ENCODE results near the gene FHOD3.
"Not testable (repeated sequence)": the region's sequence is repeated elsewhere in the genome, so short reads cannot be mapped to it uniquely, and the experiment has no call there.

The FHOD3 gene

DNA sequence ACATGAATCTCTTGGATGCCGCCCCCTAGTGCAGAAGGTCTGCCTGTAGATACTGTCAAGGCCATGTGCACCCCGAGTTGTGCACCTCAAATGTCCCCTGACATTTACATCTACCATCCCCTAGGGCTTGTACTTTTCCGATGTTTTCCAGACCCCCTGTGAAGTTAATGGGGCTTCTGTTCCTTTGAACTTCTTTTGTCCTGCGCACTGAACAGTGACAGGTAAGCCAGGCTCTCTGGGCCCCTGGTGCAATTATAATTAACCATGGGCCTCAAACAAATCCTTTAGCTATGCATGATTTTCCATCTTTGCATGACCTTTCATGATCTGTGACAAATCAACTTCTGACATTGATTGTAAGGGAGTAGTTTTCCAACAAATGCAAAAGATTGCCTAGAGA is 158.4 kb downstream of the FHOD3 start:
- FAIRE-seq, result no peak

DNA sequence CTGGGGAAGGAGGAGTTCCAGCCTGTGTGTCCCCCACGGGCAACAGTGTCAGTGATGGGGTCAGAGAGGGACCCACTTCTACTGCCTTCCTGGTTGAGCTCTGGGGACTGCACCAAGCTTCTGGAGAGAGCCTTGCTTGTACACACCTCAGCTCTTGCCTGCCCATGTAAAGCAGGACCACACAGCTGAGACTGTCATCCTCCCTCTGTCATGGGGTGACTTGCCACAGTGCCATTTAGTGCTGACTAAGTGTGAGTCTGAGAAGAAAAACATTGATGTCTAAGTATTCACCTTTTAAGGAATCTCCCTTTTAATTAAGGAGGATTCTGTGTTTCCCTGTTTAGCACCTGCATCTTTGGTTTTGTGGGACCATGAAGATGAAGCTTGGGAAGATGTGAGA is 159.1 kb downstream of the FHOD3 start:
- FAIRE-seq, result no peak

DNA sequence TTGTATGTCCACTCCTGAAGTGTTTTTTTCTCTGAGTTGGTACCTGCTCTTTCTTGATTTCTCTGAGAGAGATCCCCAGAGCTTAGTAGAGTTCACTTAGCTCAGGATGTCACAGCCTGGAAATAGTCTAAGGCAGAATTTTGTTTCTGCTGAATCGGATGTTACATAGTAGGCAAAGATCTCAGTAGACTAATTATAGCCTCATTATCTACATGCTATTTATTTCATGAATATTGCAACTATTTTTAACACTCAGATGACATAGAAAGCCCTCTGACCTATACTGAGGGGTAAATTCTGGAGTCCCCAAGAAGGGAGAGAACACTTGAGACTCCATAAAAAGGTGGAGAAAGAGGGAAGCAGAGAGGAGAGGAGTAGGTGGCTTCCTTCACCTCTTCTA is 160.2 kb downstream of the FHOD3 start:
- FAIRE-seq, result no peak

DNA sequence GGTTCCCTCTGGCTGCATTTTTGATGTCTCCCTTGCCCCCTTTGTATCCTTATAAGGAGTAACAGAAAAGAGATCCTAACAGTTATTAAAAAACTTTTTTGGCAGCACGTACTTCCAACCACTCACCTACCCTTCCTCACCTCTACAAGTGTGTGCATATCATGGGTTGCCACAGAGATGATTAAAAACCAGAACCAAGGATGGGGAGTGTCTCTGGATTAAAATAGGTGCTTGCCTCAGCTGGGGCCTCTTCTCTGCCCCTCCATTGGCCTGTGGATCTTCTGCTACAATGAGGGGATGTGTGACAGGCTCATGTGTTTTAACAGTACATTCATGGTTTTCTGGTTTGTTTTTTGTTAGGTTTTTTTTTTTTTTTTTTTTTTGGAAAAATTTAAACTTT is 160.8 kb downstream of the FHOD3 start:
- FAIRE-seq, result no peak

DNA sequence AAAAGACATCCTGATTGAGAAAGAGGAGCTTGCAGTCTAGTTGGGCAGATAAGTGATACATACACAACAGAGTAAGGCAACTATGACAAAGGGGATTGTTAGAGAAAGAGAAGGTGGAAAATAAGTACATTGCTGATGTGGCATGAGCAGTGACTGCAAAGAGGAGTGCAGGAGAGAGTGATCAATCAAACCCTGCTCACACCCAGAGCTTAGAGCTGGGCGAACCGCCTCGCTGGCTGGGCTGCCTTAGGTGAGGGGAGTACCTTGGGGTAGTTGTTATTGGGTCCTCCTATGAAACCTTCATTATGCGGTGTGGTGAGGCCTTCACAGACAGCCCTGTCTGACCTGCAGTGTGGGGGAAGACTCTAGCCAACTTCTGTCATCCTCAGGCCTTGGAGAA is 161.7 kb downstream of the FHOD3 start:
- FAIRE-seq, result no peak

DNA sequence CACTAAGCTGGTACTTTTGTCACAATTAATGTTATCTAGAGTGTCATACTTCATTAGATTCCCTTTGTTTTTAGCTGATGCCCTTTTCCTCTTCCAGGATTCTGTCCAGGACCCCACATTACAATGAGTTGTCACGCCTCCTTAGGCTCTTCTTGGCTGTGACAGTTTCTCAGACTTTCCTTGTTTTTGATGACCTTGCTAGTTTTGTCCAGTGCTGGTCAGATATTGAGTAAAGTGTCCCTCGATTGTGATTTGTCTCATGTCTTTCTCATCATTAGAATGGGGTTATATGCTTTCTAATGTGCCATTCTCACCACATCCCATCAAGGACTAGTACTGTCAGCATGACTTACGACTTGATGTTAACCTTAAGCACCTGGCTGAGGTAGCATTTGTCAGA is 162.3 kb downstream of the FHOD3 start:
- FAIRE-seq, result no peak

DNA sequence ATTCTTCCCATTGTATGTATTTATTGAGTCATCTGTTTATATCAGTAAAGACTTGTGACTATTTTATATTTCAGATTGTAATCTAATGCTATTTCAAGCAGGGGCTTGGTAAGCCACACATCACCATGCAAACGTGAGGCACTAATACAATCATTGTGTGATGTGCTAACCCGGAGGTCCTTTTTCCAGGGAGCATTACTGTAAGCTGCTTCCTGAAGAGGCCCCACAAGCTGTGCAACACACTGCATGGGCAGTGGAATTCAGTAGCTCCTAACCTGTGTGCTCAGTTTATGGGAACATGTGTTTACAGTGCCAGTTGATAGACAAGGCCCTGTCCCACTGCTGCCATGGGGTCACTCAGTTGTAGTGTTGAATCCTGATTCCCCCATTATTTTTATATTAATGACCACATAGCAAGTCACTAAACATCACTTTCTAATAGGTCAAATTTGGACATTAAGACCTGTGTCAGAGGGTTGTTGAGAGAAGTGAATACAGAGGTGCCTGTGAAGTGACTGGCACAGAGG is 162.9 kb downstream of the FHOD3 start:
- no peak for FAIRE-seq

DNA sequence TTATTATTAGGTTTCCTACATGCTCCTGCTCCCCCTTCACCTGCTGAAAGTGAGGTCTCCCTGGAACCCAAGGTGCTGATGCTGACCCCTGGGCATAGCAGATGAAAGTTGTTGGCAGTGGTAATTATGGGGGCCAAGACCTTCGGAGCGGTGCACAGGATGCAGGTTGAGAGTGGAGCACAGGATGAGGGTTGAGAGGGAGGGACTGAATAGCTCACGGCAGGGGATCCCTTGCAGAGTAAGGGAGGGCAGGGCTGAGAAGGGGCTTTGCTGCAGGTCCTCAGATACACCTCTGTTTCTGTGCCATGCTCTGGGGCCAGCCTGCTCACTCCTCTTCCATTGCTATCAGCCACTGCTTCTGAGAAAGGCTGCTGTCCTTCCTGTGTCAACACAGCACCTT is 163.3 kb downstream of the FHOD3 start:
- FAIRE-seq, result no peak

DNA sequence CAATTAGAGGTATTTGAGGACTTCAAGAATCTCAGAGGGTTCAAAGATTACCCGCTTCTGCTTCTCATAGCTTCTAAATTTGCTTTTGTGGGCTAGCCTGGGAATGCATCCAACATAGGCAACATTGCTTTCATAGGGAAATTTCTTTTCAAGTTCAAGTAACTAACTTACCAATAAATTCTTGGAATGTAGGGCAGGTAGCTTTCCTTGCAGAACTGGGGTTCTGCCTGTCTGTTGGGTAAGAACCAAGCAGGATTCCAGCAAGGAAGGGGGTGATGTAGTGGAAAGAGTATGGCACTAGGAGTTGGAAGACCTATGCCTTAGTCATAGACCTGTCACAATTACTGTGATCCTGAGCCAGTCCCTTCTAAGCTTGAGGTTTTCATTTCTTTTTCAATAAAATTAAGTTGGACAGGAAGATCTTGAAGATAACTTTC is 164.1 kb downstream of the FHOD3 start:
- FAIRE-seq, result no peak

DNA sequence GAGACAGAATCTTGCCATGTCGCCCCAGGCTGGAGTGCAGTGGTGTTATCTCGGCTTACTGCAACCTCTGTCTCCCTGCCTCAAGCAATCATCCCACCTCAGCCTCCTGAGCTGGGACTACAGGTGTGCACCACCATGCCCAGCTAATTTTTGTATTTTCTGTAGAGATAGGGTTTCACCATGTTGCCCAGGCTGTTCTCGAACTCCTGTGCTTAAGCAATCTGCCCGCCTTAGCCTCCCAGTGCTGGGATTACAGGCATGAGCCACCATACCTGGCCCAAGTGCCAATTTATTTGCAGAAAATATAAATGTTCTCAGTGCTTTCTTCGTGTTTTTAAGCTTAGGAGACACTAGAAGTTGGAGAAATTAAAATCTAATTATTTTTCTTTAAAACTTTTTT is 166.0 kb downstream of the FHOD3 start:
- FAIRE-seq, result not testable (repeated sequence)

DNA sequence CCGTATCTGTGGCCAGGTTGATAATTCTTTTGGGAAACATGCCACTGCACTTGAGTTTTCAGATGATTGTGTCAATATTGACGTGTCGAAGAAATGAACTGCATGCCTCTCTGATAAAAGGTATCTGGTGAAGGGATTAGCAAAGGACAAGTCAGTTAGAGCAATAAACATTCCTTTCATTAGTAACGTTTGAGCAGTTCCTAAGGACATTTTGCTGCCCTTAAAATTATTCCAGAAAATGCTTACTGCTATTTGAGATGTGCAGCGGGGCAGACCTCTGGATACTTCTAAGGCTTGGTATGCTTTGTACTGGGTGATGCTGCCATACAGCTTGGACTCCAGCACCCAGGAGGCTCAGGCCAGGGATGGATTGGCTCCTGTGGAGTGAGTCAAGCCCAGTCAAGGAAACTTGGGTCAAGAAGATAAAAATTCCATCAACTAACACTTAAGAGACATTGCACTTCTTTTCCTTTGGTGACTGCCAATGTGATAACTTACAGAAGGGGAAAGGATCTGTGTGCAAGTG is 166.7 kb downstream of the FHOD3 start:
- no peak for FAIRE-seq

DNA sequence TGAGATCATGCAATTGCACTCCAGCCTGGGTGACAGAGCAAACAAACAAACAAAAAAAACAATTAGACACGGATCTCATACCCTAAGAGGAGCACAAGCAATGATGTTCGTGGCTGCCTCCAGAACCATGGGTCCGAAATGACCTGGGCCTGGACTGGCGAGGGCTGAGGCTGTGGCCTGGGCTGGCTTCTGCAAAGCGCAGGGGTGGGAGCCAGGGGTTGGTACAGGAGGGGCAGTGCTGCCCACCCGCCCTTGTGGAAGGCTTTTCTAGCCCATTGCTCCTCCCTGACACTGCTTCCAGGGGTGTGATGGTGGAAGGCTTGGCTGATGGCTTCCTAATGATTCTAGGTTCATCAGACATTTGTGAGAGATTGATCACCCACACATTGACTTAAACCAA is 167.8 kb downstream of the FHOD3 start:
- no peak for FAIRE-seq

DNA sequence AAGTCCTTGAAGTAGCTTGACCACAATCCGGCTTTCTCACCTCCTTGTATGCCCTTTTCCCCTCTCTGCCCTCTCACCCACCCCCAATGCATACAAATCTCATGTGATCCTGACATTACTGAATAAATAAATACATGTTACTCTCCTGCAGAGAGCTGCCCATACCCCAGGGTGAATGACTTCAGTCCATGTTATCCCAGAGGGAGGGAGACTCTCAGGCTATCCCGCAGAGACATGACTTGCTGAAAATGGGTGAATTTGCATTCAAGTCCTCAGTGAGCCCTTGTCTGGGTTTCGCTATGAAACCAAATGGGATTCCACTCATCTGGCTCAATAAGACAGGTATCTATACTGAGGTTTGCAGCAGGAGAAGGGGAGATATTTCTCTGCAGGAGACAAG is 168.5 kb downstream of the FHOD3 start:
- no peak for FAIRE-seq

DNA sequence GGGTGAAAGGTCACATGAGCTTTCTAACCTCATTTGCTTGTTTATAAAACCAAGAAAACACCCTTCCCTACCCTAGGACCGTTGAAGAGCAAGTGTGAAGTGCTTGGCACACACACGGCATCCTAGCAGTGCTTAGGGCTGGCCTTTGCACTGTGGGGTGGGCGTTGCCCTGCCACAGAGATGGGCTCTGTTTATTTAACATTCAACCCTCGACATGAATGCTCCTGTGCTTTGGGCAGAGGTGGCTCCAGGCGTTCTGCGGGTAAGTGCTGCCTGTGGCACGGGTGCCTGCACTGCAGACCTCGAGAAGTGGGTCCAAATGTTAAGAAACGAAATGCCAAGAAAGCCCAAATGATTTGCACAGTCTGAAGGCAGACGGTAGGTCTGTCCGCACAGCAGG is 170.1 kb downstream of the FHOD3 start:
- FAIRE-seq, result no peak

DNA sequence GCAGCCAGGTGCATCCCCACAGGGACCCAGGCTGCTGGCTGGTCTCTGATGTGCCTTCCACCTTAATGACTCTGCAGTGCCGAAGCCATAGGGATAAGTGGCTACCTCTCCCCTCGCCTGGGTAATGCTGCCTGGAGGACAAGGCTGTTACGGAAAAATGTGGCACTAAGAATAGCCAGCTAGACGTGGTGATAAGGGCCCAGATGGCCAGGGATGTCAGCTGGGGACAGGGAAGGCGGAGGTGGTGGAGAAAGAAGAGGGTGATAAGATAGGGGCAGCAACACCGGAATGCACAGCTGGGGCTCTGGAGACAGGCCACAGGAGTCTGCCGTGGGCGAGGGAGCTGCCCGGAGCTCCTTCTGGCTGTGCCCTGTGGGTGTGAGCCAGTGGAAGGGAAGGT is 170.6 kb downstream of the FHOD3 start:
- no peak for FAIRE-seq

DNA sequence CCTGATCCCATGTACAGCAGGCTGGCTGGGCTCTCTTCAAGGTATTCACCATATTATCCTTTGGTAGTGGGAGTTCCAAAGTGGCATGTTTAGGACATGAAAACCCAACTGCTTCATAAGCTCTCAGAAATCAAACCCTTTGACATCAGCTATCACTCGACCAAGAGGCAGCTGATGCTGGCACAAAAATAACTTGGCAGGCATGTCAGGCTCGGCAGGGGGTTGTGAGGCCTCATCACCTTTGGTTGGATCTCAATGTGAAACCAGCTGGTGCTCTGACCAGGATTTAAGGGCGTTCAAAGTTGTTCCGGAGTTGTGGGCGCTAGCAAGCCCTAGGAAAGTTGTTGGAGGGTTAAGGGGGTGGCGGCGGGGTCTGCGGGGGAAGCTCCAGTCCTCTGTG is 171.9 kb downstream of the FHOD3 start:
- FAIRE-seq, result no peak

DNA sequence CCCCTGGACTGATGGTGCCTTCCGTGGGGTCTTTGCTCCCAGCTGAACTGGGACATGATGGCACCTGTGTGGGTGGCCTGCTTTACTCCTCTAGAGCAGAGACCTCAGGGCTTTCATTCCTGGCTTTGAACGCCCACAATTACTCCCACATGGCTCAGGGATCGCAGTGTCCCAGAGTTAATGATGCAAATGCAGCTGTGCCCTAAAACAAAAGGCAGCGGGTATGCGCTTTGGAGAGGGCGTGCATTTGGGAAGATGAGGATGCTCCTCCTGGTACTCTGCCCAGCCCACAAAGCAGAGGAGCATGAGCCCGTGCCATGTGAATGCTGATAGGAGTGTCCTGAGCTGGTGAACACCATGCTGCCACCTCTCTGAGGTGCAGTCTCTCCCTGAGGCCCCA is 173.4 kb downstream of the FHOD3 start:
- FAIRE-seq, result no peak

DNA sequence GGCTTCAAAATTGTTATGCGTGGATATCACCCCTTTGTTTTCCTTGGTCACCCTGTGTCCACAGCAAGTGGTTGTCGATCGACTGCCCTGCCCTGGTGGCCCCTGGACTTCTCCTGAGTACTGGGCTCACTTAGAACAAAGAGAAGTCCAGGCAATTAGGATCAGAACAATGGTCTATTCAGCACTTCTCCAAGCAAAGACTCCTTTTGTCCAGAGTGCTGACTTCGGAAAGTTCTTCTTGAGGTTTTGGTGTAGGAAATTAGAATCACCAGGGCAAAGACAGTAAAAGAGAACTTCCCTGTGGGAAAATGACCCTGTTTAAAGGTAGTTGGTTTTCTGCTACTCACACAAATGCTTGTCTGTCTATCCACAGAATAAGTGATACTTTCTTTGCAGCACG is 173.9 kb downstream of the FHOD3 start:
- FAIRE-seq, result no peak

DNA sequence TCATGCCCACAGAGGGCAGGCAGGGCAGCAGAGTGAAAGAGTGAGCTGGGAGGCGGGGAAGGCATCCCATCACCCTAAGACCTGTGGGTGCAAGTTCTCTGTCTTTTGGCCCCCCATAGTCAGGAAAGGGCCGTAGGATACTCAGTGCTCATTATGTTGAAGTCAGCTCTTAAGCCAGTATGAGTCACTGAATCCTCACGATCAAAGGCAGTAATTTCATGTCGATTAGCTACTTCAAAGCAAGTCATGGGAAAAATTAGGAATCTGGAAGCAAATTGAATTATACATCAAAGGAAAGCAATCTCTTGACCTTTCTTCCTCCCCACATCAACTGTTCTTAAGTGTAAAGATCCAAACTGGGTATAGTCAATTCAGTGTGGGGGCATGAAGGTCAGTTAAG is 178.9 kb downstream of the FHOD3 start:
- no peak for FAIRE-seq

DNA sequence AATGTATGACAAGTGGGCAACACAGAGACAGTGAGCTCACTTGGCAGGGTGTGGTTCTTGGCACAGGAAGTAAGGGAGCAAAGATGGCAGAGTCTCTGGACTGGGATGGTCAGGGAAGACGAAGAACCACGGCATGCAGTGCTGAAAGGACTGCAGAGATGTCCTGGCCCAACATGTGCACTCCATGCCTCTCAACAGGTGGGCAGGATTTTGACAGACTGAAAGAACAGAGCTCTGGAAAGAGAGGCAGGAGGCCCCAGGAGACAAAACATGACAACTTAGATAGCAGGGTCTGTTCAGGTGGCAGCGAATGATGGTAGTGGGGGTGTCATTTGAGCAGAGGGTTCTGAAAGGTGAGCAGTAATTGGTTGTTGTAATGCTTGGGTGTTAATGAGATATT is 180.3 kb downstream of the FHOD3 start:
- FAIRE-seq, result no peak

DNA sequence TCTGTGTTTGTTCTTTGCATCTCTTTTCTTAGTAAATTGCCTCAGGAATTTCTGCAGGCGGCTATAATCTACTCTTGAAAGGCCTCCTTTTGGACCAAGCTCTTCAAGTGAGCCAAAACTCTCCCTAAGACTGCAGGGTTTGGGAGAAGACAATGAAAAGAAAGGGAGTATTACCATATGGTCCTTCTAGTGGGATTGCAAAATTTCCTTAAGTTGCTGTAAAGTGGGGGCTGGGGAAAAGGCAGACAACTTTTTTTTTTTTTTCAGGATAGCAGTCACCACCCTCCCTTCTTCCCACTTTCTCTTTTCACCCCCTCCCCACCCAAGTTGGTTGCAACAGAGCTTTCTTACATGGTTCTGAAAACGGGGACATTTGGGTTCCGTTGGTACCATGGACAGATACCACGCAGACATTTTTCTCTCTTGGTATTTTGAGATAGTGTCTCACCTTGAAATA is 183.7 kb downstream of the FHOD3 start:
- FAIRE-seq, result no peak

DNA sequence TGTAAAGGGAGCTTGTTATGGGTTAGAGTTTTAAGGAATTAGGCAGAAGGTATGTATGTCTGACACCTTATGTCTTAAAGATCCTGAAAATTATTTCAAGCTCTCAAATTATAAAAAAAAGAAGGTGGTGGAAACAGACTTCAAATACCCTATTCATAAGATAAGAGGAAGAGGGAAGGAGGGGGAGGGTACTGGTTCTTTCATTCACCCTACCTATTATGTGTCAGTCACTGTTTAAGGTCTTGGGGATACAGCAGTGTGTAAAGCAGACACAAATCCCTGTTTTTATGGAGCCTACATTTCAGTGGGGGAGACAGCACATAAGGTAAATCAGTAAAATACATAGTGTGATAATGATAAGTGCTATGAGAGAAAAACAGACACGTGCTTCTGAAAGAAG is 184.4 kb downstream of the FHOD3 start:
- no peak for FAIRE-seq

DNA sequence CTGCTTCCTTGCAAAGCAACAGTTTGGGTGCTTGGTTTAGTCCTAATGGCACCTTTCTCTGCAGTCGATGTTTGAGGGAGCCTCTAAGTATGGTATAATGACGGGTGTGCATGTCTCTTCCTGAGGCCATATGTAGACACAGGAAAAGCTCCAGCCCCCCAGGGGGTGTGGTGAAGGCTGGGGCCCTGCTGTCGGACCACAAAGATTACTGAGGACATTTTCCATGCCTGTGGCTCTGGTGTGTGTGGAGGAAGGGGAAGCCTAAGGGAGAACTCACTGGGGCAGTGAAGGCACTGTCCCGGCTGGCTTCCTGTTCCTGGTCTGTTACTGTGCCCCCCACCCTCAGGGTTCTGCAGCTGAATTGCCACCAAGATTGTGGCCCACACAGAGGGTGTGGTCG is 187.1 kb downstream of the FHOD3 start:
- FAIRE-seq, result no peak

DNA sequence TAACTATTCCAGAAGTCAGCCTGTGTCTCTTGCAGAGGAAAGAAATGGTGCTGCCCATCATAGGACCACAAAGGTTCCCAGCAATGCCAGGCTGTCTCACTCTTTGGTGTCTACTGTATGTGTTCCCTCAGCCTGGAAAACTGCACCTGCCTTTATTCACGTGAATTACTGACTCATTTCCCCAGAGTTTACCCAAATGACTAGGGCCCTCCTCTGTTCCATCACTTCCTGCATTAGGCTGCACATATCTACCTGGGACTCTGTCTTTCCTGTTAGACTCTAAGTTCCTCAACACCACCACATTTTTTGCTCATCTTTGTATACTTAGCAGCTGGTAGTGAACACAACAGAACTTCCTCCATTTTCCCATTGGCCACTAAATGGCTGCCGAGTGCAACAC is 188.3 kb downstream of the FHOD3 start:
- FAIRE-seq, result no peak

DNA sequence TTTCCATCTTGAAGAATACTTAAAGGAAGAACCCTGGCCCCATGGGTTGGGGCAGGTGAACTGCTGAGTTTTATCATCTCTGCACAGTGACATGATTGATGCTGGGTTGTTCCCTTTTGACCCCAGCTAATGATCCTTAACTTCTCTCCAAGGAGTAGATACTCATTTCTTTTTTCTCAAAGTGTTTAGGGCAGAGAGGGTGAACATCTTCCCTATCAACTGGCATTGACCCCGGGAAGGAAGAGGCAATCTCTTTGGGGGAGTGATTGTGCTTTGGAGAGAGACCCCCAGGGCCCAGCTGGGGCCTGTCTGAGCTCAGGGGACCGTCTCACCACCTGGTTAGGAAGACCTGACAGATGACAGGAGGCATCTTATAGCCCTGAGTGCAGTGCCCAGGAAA is 190.6 kb downstream of the FHOD3 start:
- no peak for FAIRE-seq

DNA sequence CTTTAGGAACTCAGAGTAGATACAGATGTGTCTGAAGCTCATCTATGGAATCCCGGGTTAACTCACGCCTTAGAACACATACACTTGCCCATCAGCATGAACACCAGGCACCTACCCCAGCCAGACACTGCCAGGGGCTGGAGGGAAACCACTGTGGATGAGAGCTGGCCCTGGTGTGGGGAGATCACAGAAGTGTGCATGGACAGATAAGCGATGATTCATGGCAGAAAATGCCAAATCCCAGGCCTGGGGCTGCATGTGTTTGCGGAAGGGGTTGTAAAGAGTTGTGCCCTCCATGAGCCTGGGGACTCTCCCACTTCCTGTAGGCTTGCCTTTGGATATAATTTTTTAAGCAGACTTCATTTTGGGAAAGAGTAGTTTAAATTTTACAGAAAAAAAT is 193.4 kb downstream of the FHOD3 start:
- FAIRE-seq, result no peak

Data from G401.6 (cell line).